Calu3 (cell line): Measurements from ENCODE around the gene MAP7. TPM values are rescaled to one million over a fixed set of nuclear protein-coding genes. Genes with fewer than 3 reads are reported as not detected.

Experiments used
- BruUV-seq: library from RNA; stranded (reverse); fragments of 400-500 nt; replicated peaks from 2 replicates; lab custom pipeline; 2021; lab: Mats Ljungman, UMichigan
- CTCF ChIA-PET: fragments of 300-600 bp; sonication (Branson Sonifier 250); formaldehyde crosslinking; loops from one replicate; lab custom pipeline; 2022; ENCODE audit warnings: antibody characterized with exemption; lab: Charles Lee
- DNase-seq: peaks from one replicate; pipeline ENCODE4 v3.0.0; 2022
- H3K27ac Mint-ChIP-seq: one replicate; pipeline ENCODE4 v1.8.0; 2022; ENCODE audit warnings: mixed read lengths; ENCODE audit not compliant: unreplicated experiment
- H3K27me3 Mint-ChIP-seq: one replicate; pipeline ENCODE4 v1.8.0; 2022; ENCODE audit warnings: mixed read lengths; ENCODE audit not compliant: unreplicated experiment
- H3K36me3 Mint-ChIP-seq: one replicate; pipeline ENCODE4 v1.8.0; 2022; ENCODE audit warnings: mild to moderate bottlenecking, moderate library complexity, mixed read lengths; ENCODE audit not compliant: insufficient read depth, unreplicated experiment
- H3K4me1 Mint-ChIP-seq: one replicate; pipeline ENCODE4 v1.8.0; 2022; ENCODE audit warnings: mild to moderate bottlenecking, low read depth, mixed read lengths; ENCODE audit not compliant: unreplicated experiment
- H3K4me3 Mint-ChIP-seq: one replicate; pipeline ENCODE4 v1.8.0; 2022; ENCODE audit warnings: mild to moderate bottlenecking, low read depth, moderate library complexity, mixed read lengths; ENCODE audit not compliant: unreplicated experiment
- H3K9me3 Mint-ChIP-seq: one replicate; pipeline ENCODE4 v1.8.0; 2022; ENCODE audit warnings: low read depth, mixed read lengths; ENCODE audit not compliant: unreplicated experiment
- intact Hi-C: fragments of 100-400 bp; cut with micrococcal nuclease; formaldehyde crosslinking; loops from one replicate; pipeline ENCODE4 v1.10.0; 2022; ENCODE audit not compliant: unreplicated experiment
- total RNA-seq: library from RNA; stranded (reverse); gene quantifications from 2 replicates; pipeline ENCODE4 v1.2.3, GENCODE V29; 2022
- TF ChIP-seq, protein P1 (sequence below): fragments of 200-600 bp; IDR thresholded peaks from one replicate; pipeline ENCODE4 v1.8.0; 2022; ENCODE audit warnings: antibody characterized with exemption; ENCODE audit not compliant: unreplicated experiment

MAP7 gene
- total RNA-seq, 1 experiment from 2014 or later, result 30.1 TPM

DNA sequence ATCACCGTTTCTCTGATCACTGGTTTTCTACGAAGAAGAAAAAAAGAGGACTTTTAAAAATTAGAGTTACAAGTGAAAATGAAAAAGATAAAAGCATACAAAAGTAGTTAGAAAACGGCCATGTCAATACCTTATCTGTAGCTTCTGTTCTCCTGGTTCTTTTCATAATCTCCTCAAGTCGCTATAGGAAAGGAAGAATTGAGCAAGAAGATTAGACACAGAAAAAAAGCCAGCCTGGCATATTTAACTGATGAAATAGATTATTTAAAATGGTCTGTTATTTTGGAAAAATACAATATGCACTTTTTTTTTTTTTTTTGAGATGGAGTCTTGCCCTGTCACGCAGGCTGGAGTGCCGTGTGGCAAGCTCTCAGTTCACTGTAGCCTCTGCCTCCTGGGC lies 190.4 kb downstream of the MAP7 start:
- H3K4me1 Mint-ChIP-seq, result no peaks in the 10 kb centered on the region
- H3K36me3 Mint-ChIP-seq, result no peaks in the 10 kb centered on the region
- no peak for DNase-seq
- H3K9me3 Mint-ChIP-seq, result no peaks in the 10 kb centered on the region
- no TSS peak for BruUV-seq
- H3K27ac Mint-ChIP-seq, result no peak overlapping the region
- intact Hi-C loops, result no loop called here
- H3K27me3 Mint-ChIP-seq, result no peaks in the 10 kb centered on the region
- TF ChIP-seq, protein P1, sequence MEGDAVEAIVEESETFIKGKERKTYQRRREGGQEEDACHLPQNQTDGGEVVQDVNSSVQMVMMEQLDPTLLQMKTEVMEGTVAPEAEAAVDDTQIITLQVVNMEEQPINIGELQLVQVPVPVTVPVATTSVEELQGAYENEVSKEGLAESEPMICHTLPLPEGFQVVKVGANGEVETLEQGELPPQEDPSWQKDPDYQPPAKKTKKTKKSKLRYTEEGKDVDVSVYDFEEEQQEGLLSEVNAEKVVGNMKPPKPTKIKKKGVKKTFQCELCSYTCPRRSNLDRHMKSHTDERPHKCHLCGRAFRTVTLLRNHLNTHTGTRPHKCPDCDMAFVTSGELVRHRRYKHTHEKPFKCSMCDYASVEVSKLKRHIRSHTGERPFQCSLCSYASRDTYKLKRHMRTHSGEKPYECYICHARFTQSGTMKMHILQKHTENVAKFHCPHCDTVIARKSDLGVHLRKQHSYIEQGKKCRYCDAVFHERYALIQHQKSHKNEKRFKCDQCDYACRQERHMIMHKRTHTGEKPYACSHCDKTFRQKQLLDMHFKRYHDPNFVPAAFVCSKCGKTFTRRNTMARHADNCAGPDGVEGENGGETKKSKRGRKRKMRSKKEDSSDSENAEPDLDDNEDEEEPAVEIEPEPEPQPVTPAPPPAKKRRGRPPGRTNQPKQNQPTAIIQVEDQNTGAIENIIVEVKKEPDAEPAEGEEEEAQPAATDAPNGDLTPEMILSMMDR, result no peak
- no peak overlapping the region for H3K4me3 Mint-ChIP-seq
- CTCF ChIA-PET, result no interaction called here

DNA sequence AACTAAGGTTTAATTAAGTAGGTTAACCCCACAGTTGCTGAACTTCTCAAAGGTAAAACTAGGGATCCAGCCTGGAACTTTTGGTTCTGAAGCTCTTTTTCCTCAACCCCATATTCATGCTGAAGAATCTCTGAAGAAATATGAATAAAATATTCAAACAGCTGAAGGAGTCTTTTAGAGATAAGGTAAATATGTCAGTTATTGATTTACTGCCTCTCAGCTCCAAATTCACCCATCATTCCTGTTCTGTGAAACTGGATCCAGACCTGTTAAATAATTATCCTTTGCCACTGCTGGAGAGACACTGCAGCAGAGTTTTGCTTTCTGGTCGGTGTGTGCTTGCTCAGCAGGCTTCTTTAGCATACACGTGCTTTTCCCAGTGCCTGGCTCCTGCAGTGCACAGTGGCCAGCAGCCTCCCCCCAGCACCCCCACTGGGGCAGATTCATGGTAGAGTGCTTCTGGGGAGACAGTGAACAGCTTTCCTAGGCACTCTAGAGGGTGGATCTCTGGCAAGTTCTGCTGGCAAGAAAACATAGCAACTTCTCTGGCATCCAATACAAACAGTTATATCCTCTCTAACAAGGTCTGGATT lies 198.6 kb downstream of the MAP7 start:
- Mint-ChIP-seq H3K27me3 (no peaks in the 10 kb centered on the region), H3K9me3 (no peaks in the 10 kb centered on the region), H3K36me3 (no peaks in the 10 kb centered on the region), H3K4me3 (no peak overlapping the region), H3K27ac (no peak overlapping the region), H3K4me1 (no peaks in the 10 kb centered on the region)
- no TSS peak for BruUV-seq
- CTCF ChIA-PET, result interaction anchor here (0.7 kb wide), 1 partner anchor 15 kb away, joined by 5 read pairs; no protein-coding TSS in a partner anchor
- TF ChIP-seq, protein P1, result no peak
- intact Hi-C loops, result no loop called here
- no peak for DNase-seq

DNA sequence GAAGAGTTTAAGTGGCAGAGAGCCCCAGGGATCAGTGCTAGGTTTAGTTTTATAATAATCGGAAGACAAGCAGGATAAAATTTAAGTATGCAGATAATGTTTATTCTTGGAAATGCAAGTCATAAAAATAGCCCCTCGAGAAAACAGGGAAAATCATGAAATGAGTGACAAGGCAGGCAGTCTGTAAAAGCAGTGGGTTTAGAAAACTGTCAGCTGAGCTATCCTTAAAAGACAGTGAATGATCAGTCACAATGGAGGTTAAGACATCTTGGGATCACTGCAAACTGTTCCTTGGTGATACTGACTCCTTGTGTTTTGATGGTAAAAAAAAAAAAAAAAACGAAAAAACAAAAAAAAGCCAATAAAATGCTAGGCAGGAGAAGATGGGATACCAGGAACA lies 199.3 kb downstream of the MAP7 start:
- Mint-ChIP-seq H3K4me3 (no peak overlapping the region), H3K9me3 (no peaks in the 10 kb centered on the region), H3K27ac (no peak overlapping the region), H3K4me1 (no peaks in the 10 kb centered on the region), H3K27me3 (no peaks in the 10 kb centered on the region), H3K36me3 (no peaks in the 10 kb centered on the region)
- DNase-seq, result no peak
- no TSS peak for BruUV-seq
- CTCF ChIA-PET, result no interaction called here
- intact Hi-C loops, result no loop called here
- TF ChIP-seq, protein P1, result no peak

DNA sequence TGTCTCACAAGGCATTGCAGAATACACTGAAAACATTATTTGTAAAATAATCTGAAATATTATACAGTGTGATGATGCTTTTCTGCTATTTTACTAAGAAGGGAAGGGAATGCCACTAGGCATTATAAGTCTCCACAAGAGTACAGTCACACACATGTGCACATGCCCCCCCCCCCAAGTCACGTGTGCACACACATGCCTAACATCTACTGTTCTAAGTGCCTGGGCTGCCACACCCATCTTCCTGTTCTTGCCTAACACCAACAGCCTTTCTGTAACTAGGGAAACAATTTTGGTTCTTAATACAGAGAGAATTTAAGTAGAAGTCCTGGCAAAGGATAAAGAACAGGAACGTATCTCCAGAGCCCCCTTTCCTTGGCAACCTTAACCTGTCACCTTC lies 202.4 kb downstream of the MAP7 start:
- BruUV-seq, result no TSS peak
- TF ChIP-seq, protein P1, result no peak
- H3K9me3 Mint-ChIP-seq, result no peaks in the 10 kb centered on the region
- DNase-seq, result no peak
- no peaks in the 10 kb centered on the region for H3K27me3 Mint-ChIP-seq
- no peaks in the 10 kb centered on the region for H3K36me3 Mint-ChIP-seq
- CTCF ChIA-PET, result no interaction called here
- H3K27ac Mint-ChIP-seq, result no peak overlapping the region
- intact Hi-C loops, result no loop called here
- no peak overlapping the region for H3K4me3 Mint-ChIP-seq
- no peaks in the 10 kb centered on the region for H3K4me1 Mint-ChIP-seq
